Measurements from ENCODE around the gene CTSE. TPM values are rescaled to one million over a fixed set of nuclear protein-coding genes. Genes with fewer than 3 reads are reported as not detected.

CTSE gene
- total and polyA plus RNA-seq, 9 of the 15 experiments (the other 6 are each of a cell fraction or from before 2014, with no cell fraction given) = 0.04 to 0.18 (median 0.09) TPM; not detected in 4

DNA sequence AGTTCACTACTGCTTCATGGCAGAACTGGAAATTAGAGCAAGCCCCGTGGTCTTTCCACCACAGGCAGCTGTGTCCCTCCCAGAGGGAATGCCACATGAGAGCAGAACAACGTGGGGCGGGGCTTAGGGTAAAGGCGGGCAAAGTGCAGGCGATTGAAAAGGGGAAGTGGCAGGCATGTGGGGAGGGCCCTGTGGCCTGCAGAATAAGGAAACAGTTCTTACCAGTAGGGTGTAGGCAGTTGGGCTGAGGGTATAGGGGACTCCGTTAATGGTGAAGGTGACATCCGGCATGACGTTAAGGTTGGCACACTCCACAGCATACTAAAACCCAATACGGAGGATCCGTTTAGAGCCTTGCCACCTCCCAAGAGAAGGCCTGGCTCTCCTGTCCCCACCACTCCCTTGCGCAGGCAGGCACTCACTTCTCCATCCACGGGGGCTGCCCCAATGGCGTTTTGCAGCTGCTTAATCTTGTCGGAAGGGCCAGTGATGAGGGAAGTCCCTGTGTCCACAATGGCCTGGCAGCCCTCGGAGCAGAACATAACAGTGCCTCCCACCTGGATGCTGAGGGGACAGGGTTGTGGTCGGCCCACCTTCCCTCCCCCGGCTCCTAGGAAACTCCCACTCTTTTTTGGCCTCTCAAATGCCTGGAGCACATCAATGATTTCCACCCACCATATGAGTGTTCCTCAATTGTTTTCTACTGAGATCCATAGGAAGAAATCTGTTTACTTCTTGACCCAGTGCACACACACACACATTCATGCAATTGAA is 11.4 kb downstream of the CTSE start (continued):
- TF ChIP-seq CHD7 (IDR thresholded peaks at IDR 0.05; ENCODE audit: low read depth, low read length) (no peak), EP400 (IDR thresholded peaks at IDR 0.05) (no peak), EWSR1 (IDR thresholded peaks at IDR 0.05; ENCODE audit: borderline replicate concordance, low read depth, partially characterized antibody) (no peak), ZNF444 (CRISPR knock-in tag; IDR thresholded peaks at IDR 0.05) (no peak), ZFP30 (CRISPR knock-in tag; IDR thresholded peaks at IDR 0.05; ENCODE audit: borderline replicate concordance) (no peak), HSF4 (CRISPR knock-in tag; IDR thresholded peaks at IDR 0.05; ENCODE audit: borderline replicate concordance) (no peak), CCNT2 (IDR thresholded peaks at IDR 0.05; ENCODE audit: borderline replicate concordance, extremely low read depth, insufficient read length, low read depth, low read length) (no peak), NFYB (IDR thresholded peaks at IDR 0.05; ENCODE audit: extremely low read depth, insufficient read length) (no peak), TCF7L2 (IDR thresholded peaks at IDR 0.05; ENCODE audit: low read depth, low read length) (no peak), ZNF217 (CRISPR knock-in tag; IDR thresholded peaks at IDR 0.05) (no peak), ZBTB8A (IDR thresholded peaks at IDR 0.05; ENCODE audit: partially characterized antibody) (no peak), GATA2 (CRISPR knock-in tag; IDR thresholded peaks at IDR 0.05) (no peak)
- TF ChIP-seq, protein P1, sequence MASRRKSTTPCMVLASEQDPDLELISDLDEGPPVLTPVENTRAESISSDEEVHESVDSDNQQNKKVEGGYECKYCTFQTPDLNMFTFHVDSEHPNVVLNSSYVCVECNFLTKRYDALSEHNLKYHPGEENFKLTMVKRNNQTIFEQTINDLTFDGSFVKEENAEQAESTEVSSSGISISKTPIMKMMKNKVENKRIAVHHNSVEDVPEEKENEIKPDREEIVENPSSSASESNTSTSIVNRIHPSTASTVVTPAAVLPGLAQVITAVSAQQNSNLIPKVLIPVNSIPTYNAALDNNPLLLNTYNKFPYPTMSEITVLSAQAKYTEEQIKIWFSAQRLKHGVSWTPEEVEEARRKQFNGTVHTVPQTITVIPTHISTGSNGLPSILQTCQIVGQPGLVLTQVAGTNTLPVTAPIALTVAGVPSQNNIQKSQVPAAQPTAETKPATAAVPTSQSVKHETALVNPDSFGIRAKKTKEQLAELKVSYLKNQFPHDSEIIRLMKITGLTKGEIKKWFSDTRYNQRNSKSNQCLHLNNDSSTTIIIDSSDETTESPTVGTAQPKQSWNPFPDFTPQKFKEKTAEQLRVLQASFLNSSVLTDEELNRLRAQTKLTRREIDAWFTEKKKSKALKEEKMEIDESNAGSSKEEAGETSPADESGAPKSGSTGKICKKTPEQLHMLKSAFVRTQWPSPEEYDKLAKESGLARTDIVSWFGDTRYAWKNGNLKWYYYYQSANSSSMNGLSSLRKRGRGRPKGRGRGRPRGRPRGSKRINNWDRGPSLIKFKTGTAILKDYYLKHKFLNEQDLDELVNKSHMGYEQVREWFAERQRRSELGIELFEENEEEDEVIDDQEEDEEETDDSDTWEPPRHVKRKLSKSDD (conservative IDR thresholded peaks at IDR 0.05; ENCODE audit: low read length) = no peak
